ENCODE results near the gene ORMDL2. TPM values are rescaled to one million over a fixed set of nuclear protein-coding genes. Genes with fewer than 3 reads are reported as not detected.
A peak's percentile ranks its signal among the peaks of the same experiment; 100 is the strongest.
"Not testable (repeated sequence)": the region's sequence is repeated elsewhere in the genome, so short reads cannot be mapped to it uniquely, and the experiment has no call there.

Gene ORMDL2
- total RNA-seq, 1 donor: 21.6 TPM

GRCh38 chr12:55831447-55831815 is 13.6 kb downstream of the ORMDL2 start:
- TF ChIP-seq CTCF (IDR thresholded peaks at IDR 0.05; ENCODE audit: insufficient read depth, low read depth, low read length): no peak
- H3K4me3 ChIP-seq (ENCODE audit: low read depth, low read length): peak overlapping the region; percentile 94
- DNase-seq (ENCODE audit: low read depth): peak; percentile 30

- no peak overlapping the region for H3K4me3 ChIP-seq (ENCODE audit: low read depth, low read length)
- TF ChIP-seq CTCF (IDR thresholded peaks at IDR 0.05; ENCODE audit: insufficient read depth, low read depth, low read length): no peak
- DNase-seq (ENCODE audit: low read depth): no peak
Observed at GRCh38 chr12:55833056-55833455, 15.2 kb downstream of the ORMDL2 start.

- DNase-seq (ENCODE audit: low read depth); H3K4me3 ChIP-seq (ENCODE audit: low read depth, low read length): not testable (repeated sequence)
Observed at GRCh38 chr12:55834400-55834799, 16.6 kb downstream of the ORMDL2 start.

GRCh38 chr12:55838361-55838760 is 20.5 kb downstream of the ORMDL2 start:
- no peak for TF ChIP-seq CTCF (IDR thresholded peaks at IDR 0.05; ENCODE audit: insufficient read depth, low read depth, low read length)
- no peak overlapping the region for H3K4me3 ChIP-seq (ENCODE audit: low read depth, low read length)
- no peak for DNase-seq (ENCODE audit: low read depth)

- no peak for DNase-seq (ENCODE audit: low read depth)
- H3K4me3 ChIP-seq (ENCODE audit: low read depth, low read length): no peak overlapping the region
- no peak for TF ChIP-seq CTCF (IDR thresholded peaks at IDR 0.05; ENCODE audit: insufficient read depth, low read depth, low read length)
Observed at GRCh38 chr12:55839345-55840140, 21.7 kb downstream of the ORMDL2 start.

- no peak for TF ChIP-seq CTCF (IDR thresholded peaks at IDR 0.05; ENCODE audit: insufficient read depth, low read depth, low read length)
- H3K4me3 ChIP-seq (ENCODE audit: low read depth, low read length): no peak overlapping the region
- DNase-seq (ENCODE audit: low read depth): no peak
Observed at GRCh38 chr12:55840581-55841351, 22.9 kb downstream of the ORMDL2 start.

- DNase-seq (ENCODE audit: low read depth): peak; percentile 86
Observed at GRCh38 chr12:55842681-55843429, 25.0 kb downstream of the ORMDL2 start, which contains the start of gene MMP19. MMP19 (minus strand) TSS chr12:55842936; CDS start chr12:55842830, 106 bp downstream.

More at GRCh38 chr12:55842681-55843429, 25.0 kb downstream of the ORMDL2 start, which contains the start of gene MMP19:
- peak within 1 kb of the TSS; percentile 75 for H3K4me3 ChIP-seq (ENCODE audit: low read depth, low read length)
- no peak for TF ChIP-seq CTCF (IDR thresholded peaks at IDR 0.05; ENCODE audit: insufficient read depth, low read depth, low read length)
